Measurements from ENCODE around the gene ABTB1. TPM values are rescaled to one million over a fixed set of nuclear protein-coding genes. Genes with fewer than 3 reads are reported as not detected.
A peak's percentile ranks its signal among the peaks of the same experiment; 100 is the strongest.

Gene ABTB1
- total RNA-seq, 1 donor from 2014 or later, result 14.9 TPM

GRCh38 chr3:127640042-127640355 is 32.8 kb upstream of the ABTB1 start:
- DNase-seq (ENCODE audit: low read depth), result no peak
- no peak for TF ChIP-seq CTCF (conservative IDR thresholded peaks at IDR 0.05; ENCODE audit: low read depth, low read length)
- H3K4me3 ChIP-seq (ENCODE audit: low read depth, low read length), result no peak overlapping the region

- H3K4me3 ChIP-seq (ENCODE audit: low read depth, low read length), result no peak overlapping the region
- no peak for DNase-seq (ENCODE audit: low read depth)
- TF ChIP-seq CTCF (conservative IDR thresholded peaks at IDR 0.05; ENCODE audit: low read depth, low read length), result no peak
Observed at GRCh38 chr3:127644641-127645370, 27.9 kb upstream of the ABTB1 start.

GRCh38 chr3:127645371-127646015 is 27.3 kb upstream of the ABTB1 start:
- DNase-seq (ENCODE audit: low read depth), result no peak
- TF ChIP-seq CTCF (conservative IDR thresholded peaks at IDR 0.05; ENCODE audit: low read depth, low read length), result no peak
- no peak overlapping the region for H3K4me3 ChIP-seq (ENCODE audit: low read depth, low read length)

- no peak for TF ChIP-seq CTCF (conservative IDR thresholded peaks at IDR 0.05; ENCODE audit: low read depth, low read length)
- no peak for DNase-seq (ENCODE audit: low read depth)
Observed at GRCh38 chr3:127646501-127647046, 26.2 kb upstream of the ABTB1 start.

GRCh38 chr3:127647166-127647844 is 25.4 kb upstream of the ABTB1 start:
- TF ChIP-seq CTCF (conservative IDR thresholded peaks at IDR 0.05; ENCODE audit: low read depth, low read length), result no peak
- DNase-seq (ENCODE audit: low read depth), result peak; percentile 50
- no peak overlapping the region for H3K4me3 ChIP-seq (ENCODE audit: low read depth, low read length)

More at GRCh38 chr3:127646501-127647046, 26.2 kb upstream of the ABTB1 start:
- no peak overlapping the region for H3K4me3 ChIP-seq (ENCODE audit: low read depth, low read length)

- no peak for DNase-seq (ENCODE audit: low read depth)
- no peak overlapping the region for H3K4me3 ChIP-seq (ENCODE audit: low read depth, low read length)
- TF ChIP-seq CTCF (conservative IDR thresholded peaks at IDR 0.05; ENCODE audit: low read depth, low read length), result no peak
Observed at GRCh38 chr3:127647845-127648204, 24.9 kb upstream of the ABTB1 start.

Data from epithelial cell of proximal tubule (primary cell).